Tibial nerve (tissue), 4 donors: ENCODE results near the gene NEB. TPM values are rescaled to one million over a fixed set of nuclear protein-coding genes. Genes with fewer than 3 reads are reported as not detected.

Source experiments
- DNase-seq, 2 donors: peaks; one replicate each; pipeline ENCODE4 v3.0.0-alpha.2; 2019; ENCODE audit warnings: low spot score in 2 of 2
- H3K27ac ChIP-seq, 4 donors: fragments of 200-600 bp; sonication (generic) in 3 of 4; one replicate each; pipeline ENCODE4 v1.5.1; 2017 to 2019; ENCODE audit warnings: mild to moderate bottlenecking in 1 of 4
- H3K27me3 ChIP-seq, 2 donors: fragments of 200-600 bp; sonication (generic) in 1 of 2; one replicate each; pipeline versions ENCODE4 v1.5.1 to v1.6.0; 2017 to 2019
- H3K36me3 ChIP-seq, 3 donors: fragments of 200-600 bp; sonication (generic); one replicate each; pipeline ENCODE4 v1.5.1; 2018 to 2019
- H3K4me1 ChIP-seq, 4 donors: fragments of 200-600 bp; sonication (generic) in 3 of 4; one replicate each; pipeline ENCODE4 v1.5.1; 2017 to 2019
- H3K4me3 ChIP-seq, 4 donors: fragments of 200-600 bp; sonication (generic) in 3 of 4; one replicate each; pipeline ENCODE4 v1.5.1; 2017 to 2019; ENCODE audit warnings: mild to moderate bottlenecking in 1 of 4, moderate library complexity in 1 of 4
- H3K9me3 ChIP-seq, 4 donors: fragments of 200-600 bp; sonication (generic) in 3 of 4; one replicate each; pipeline ENCODE4 v1.5.1; 2017 to 2019
- EP300 ChIP-seq, 2 donors: sonication (generic); formaldehyde crosslinking; IDR thresholded peaks; one replicate each; pipeline ENCODE4 v1.6.1; 2017; ENCODE audit warnings: antibody characterized with exemption in 2 of 2, mild to moderate bottlenecking in 1 of 2
- POLR2A ChIP-seq, 2 donors: fragments of 450-650 bp; IDR thresholded peaks; one replicate each; pipeline ENCODE4 v1.6.1; 2017; ENCODE audit warnings: antibody characterized with exemption in 2 of 2, mild to moderate bottlenecking in 2 of 2, moderate library complexity in 2 of 2
- WGBS, 2 donors: methylation state at CpG; one replicate each; pipeline ENCODE4 v1.1.5; 2018; 5-methylcytosine and 5-hydroxymethylcytosine counted together
- total RNA-seq, 4 donors: library from RNA; depleted of rRNA; stranded (reverse); fragments of >200 nt; gene quantifications; one replicate each; pipeline ENCODE4 v1.1.0, GENCODE V29; 2016
- TF ChIP-seq, protein P1 (sequence below), 5 experiments: fragments of 200-600 bp in 3 of 5; fragments of 450-650 bp in 2 of 5; sonication (generic) in 3 of 5; IDR thresholded peaks; one replicate each; pipeline ENCODE4 v1.5.1; 2016 to 2019; ENCODE audit warnings: antibody characterized with exemption in 5 of 5, mild to moderate bottlenecking in 3 of 5, moderate library complexity in 2 of 5

NEB gene
- total RNA-seq, 4 donors from 2014 or later: 1.2 to 2.2 (median 1.5) TPM

GRCh38 chr2:151481744-151482143 is 252.5 kb downstream of the NEB start:
- 96 to 100% methylated on average over 5 of the region's 5 CpGs for WGBS, 2 donors
- TF ChIP-seq, protein P1, sequence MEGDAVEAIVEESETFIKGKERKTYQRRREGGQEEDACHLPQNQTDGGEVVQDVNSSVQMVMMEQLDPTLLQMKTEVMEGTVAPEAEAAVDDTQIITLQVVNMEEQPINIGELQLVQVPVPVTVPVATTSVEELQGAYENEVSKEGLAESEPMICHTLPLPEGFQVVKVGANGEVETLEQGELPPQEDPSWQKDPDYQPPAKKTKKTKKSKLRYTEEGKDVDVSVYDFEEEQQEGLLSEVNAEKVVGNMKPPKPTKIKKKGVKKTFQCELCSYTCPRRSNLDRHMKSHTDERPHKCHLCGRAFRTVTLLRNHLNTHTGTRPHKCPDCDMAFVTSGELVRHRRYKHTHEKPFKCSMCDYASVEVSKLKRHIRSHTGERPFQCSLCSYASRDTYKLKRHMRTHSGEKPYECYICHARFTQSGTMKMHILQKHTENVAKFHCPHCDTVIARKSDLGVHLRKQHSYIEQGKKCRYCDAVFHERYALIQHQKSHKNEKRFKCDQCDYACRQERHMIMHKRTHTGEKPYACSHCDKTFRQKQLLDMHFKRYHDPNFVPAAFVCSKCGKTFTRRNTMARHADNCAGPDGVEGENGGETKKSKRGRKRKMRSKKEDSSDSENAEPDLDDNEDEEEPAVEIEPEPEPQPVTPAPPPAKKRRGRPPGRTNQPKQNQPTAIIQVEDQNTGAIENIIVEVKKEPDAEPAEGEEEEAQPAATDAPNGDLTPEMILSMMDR (IDR thresholded peaks at IDR 0.05): no peak
- TF ChIP-seq EP300 (IDR thresholded peaks at IDR 0.05) (no peak), POLR2A (IDR thresholded peaks at IDR 0.05) (no peak)
- H3K9me3 ChIP-seq: no peaks in the 10 kb centered on the region

DNA sequence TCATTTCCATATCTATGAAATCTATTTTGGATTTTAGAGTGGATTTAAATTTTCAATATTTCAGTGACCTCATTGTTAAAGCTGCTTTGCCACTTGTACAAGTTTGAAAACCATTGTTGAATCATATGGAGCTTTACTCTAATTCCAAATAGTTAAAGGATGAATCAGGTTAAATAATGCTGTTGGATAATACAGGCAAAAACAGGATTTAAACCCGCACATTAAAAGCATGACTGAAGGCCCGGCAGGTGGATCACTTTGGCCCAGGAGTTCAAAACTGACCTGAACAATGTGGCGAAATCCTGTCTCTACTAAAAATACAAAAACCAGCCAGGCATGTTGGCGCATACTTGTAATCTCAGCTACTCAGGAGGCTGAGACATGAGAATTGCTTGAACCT is 256.3 kb downstream of the NEB start:
- 97 to 100% methylated on average over 4 of the region's 4 CpGs for WGBS, 2 donors
- H3K27me3 ChIP-seq: no peaks in the 10 kb centered on the region
- H3K27ac ChIP-seq: no peak overlapping the region
- no peaks in the 10 kb centered on the region for H3K9me3 ChIP-seq
- H3K4me1 ChIP-seq: no peaks in the 10 kb centered on the region
- peaks cover 0 to 77% (median 0%) of the 10 kb centered on the region in 3 donors for H3K36me3 ChIP-seq
- no peak for DNase-seq
- H3K4me3 ChIP-seq: no peak overlapping the region
- TF ChIP-seq, protein P1 (IDR thresholded peaks at IDR 0.05): no peak
- no peak for TF ChIP-seq POLR2A (IDR thresholded peaks at IDR 0.05)
- no peak for TF ChIP-seq EP300 (IDR thresholded peaks at IDR 0.05)

More at GRCh38 chr2:151481744-151482143, 252.5 kb downstream of the NEB start:
- Histone ChIP-seq H3K4me3 (no peak overlapping the region), H3K36me3 (peaks cover 0 to 76% (median 3%) of the 10 kb centered on the region in 3 donors), H3K4me1 (no peaks in the 10 kb centered on the region), H3K27me3 (no peaks in the 10 kb centered on the region), H3K27ac (no peak overlapping the region)
- DNase-seq: no peak

GRCh38 chr2:151476287-151476686 is 258.0 kb downstream of the NEB start:
- Histone ChIP-seq H3K4me3 (no peak overlapping the region), H3K4me1 (no peaks in the 10 kb centered on the region), H3K27me3 (no peaks in the 10 kb centered on the region), H3K36me3 (peaks cover 0 to 76% (median 0%) of the 10 kb centered on the region in 3 donors), H3K27ac (no peak overlapping the region), H3K9me3 (peaks cover 0 to 7% (median 0%) of the 10 kb centered on the region in 4 donors)
- DNase-seq: no peak
- no peak for TF ChIP-seq POLR2A (IDR thresholded peaks at IDR 0.05)
- TF ChIP-seq, protein P1 (IDR thresholded peaks at IDR 0.05): no peak
- no peak for TF ChIP-seq EP300 (IDR thresholded peaks at IDR 0.05)
- 89 to 95% methylated on average over 1 of the region's 1 CpG for WGBS, 2 donors

GRCh38 chr2:151475071-151475470 is 259.2 kb downstream of the NEB start:
- Histone ChIP-seq H3K27ac (no peak overlapping the region), H3K4me1 (no peaks in the 10 kb centered on the region), H3K27me3 (no peaks in the 10 kb centered on the region), H3K4me3 (no peak overlapping the region), H3K9me3 (peaks cover 0 to 17% (median 0%) of the 10 kb centered on the region in 4 donors), H3K36me3 (peaks cover 0 to 77% (median 0%) of the 10 kb centered on the region in 3 donors)
- 66 to 70% methylated on average over 2 of the region's 2 CpGs for WGBS, 2 donors
- TF ChIP-seq, protein P1 (IDR thresholded peaks at IDR 0.05): no peak
- TF ChIP-seq EP300 (IDR thresholded peaks at IDR 0.05) (no peak), POLR2A (IDR thresholded peaks at IDR 0.05) (no peak)
- DNase-seq: no peak

DNA sequence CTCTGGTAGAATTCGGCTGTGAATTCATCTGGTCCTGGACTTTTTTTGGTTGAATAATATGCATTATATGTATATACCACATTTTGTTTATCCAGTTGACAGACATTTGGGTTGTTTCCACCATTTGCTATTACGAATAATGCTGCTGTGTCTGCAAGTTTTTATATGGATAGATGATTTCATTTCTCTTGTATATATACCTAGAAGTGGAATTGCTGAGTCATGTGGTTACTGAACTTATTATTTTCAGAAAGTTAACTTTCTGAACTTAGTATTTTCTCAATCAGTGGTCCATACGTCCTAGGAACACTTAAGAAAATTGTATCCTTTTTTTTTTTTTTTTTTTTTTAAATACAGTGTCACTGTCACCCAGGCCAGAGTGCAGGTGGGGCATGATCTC is 261.3 kb downstream of the NEB start:
- no peak for DNase-seq
- Histone ChIP-seq H3K9me3 (peaks cover 0 to 17% (median 0%) of the 10 kb centered on the region in 4 donors), H3K36me3 (peaks cover 0 to 94% (median 10%) of the 10 kb centered on the region in 3 donors), H3K27me3 (no peaks in the 10 kb centered on the region), H3K4me1 (no peaks in the 10 kb centered on the region), H3K27ac (no peak overlapping the region), H3K4me3 (no peak overlapping the region)
- TF ChIP-seq POLR2A (IDR thresholded peaks at IDR 0.05): no peak
- TF ChIP-seq, protein P1 (IDR thresholded peaks at IDR 0.05): no peak
- TF ChIP-seq EP300 (IDR thresholded peaks at IDR 0.05): no peak
- WGBS, 2 donors: 83 to 87% methylated on average over 3 of the region's 3 CpGs
